CD4-positive, CD25-positive, alpha-beta regulatory T cell (primary cell): ENCODE data around the gene RCL1. TPM values are rescaled to one million over a fixed set of nuclear protein-coding genes. Genes with fewer than 3 reads are reported as not detected.

ENCODE experiments used
- ATAC-seq, 2 donors: fragments of 150-1000 bp; cut with Tn5 transposase; one replicate each; pipeline ENCODE4 v1.10.0; 2021; ENCODE audit warnings: low read depth in 2 of 2, moderate number of reproducible peaks in 2 of 2, moderate library complexity in 1 of 2
- DNase-seq, 3 donors: peaks; one replicate each; pipeline versions ENCODE4 v3.0.0 to v3.0.0-alpha.2; 2012 to 2022; ENCODE audit warnings: mixed read lengths in 1 of 3
- H3K27ac ChIP-seq: one replicate; pipeline ENCODE4 v1.7.0; 2013; ENCODE audit warnings: mild to moderate bottlenecking, low read length; ENCODE audit not compliant: insufficient read depth, poor library complexity, severe bottlenecking
- H3K27me3 ChIP-seq: one replicate; pipeline ENCODE4 v1.7.0; 2013; ENCODE audit warnings: low read length; ENCODE audit not compliant: control insufficient read depth, insufficient read depth
- H3K36me3 ChIP-seq: one replicate; pipeline ENCODE4 v1.7.0; 2013; ENCODE audit warnings: mild to moderate bottlenecking, low read length, moderate library complexity; ENCODE audit not compliant: control insufficient read depth, insufficient read depth
- H3K4me1 ChIP-seq: 2 replicates; pipeline ENCODE4 v1.7.0; 2013; ENCODE audit warnings: mild to moderate bottlenecking, low read length; ENCODE audit not compliant: insufficient read depth, control insufficient read depth, poor library complexity, severe bottlenecking
- H3K4me3 ChIP-seq: one replicate; pipeline ENCODE4 v1.7.0; 2013; ENCODE audit warnings: low read depth, mild to moderate bottlenecking, low read length, moderate library complexity
- H3K9me3 ChIP-seq, 2 experiments: 1 replicate in 1 of 2; 2 replicates in 1 of 2; pipeline ENCODE4 v1.7.0; 2013; ENCODE audit warnings: low read length in 2 of 2, mild to moderate bottlenecking in 1 of 2, moderate library complexity in 1 of 2; ENCODE audit not compliant: control insufficient read depth in 2 of 2
- H3K27ac Mint-ChIP-seq, 3 donors: one replicate each; pipeline ENCODE4 v1.8.0; 2020 to 2022; ENCODE audit warnings: mild to moderate bottlenecking in 3 of 3, mixed read lengths in 3 of 3, moderate library complexity in 2 of 3
- H3K27me3 Mint-ChIP-seq: one replicate; pipeline ENCODE4 v1.8.0; 2022; ENCODE audit warnings: mild to moderate bottlenecking, mixed read lengths
- H3K36me3 Mint-ChIP-seq: one replicate; pipeline ENCODE4 v1.8.0; 2020; ENCODE audit warnings: mixed read lengths
- H3K4me1 Mint-ChIP-seq, 4 donors: one replicate each; pipeline ENCODE4 v1.8.0; 2020 to 2022; ENCODE audit warnings: mixed read lengths in 4 of 4, mild to moderate bottlenecking in 1 of 4
- H3K4me3 Mint-ChIP-seq, 4 donors: one replicate each; pipeline ENCODE4 v1.8.0; 2020 to 2022; ENCODE audit warnings: mild to moderate bottlenecking in 4 of 4, mixed read lengths in 4 of 4, moderate library complexity in 3 of 4
- H3K9me3 Mint-ChIP-seq, 7 donors: one replicate each; pipeline ENCODE4 v1.8.0; 2020 to 2022; ENCODE audit warnings: mixed read lengths in 7 of 7, mild to moderate bottlenecking in 3 of 7, moderate library complexity in 2 of 7
- polyA plus RNA-seq, 4 donors: library from polyadenylated mRNA; unstranded; fragments of 300-500 nt; fragmentation: Illumina TruSeq; gene quantifications; one replicate each; pipeline ENCODE4 v1.2.3, GENCODE V29; 2021
- total RNA-seq: library from RNA; stranded (reverse); gene quantifications from one replicate; pipeline ENCODE4 v1.2.3, GENCODE V29; 2022

RCL1 gene
- total and polyA plus RNA-seq, 5 donors from 2014 or later, result 13.3 to 27.9 (median 15.4) TPM

GRCh38 chr9:4804531-4805016, 11.8 kb downstream of the RCL1 start:
- Histone ChIP-seq H3K4me3 (no peak overlapping the region), H3K36me3 (no peaks in the 10 kb centered on the region), H3K27me3 (no peaks in the 10 kb centered on the region), H3K27ac (no peak overlapping the region), H3K4me1 (no peaks in the 10 kb centered on the region), H3K9me3 (peaks cover 6 to 10% of the 10 kb centered on the region in 2 experiments)
- Mint-ChIP-seq H3K27ac (no peak overlapping the region), H3K4me3 (no peak overlapping the region), H3K9me3 (peaks cover 2 to 26% (median 5%) of the 10 kb centered on the region in 7 donors), H3K4me1 (peaks cover 14 to 44% (median 19%) of the 10 kb centered on the region in 4 donors), H3K36me3 (peaks cover 37% of the 10 kb centered on the region), H3K27me3 (no peaks in the 10 kb centered on the region)
- ATAC-seq (no peak), DNase-seq (no peak)

DNA sequence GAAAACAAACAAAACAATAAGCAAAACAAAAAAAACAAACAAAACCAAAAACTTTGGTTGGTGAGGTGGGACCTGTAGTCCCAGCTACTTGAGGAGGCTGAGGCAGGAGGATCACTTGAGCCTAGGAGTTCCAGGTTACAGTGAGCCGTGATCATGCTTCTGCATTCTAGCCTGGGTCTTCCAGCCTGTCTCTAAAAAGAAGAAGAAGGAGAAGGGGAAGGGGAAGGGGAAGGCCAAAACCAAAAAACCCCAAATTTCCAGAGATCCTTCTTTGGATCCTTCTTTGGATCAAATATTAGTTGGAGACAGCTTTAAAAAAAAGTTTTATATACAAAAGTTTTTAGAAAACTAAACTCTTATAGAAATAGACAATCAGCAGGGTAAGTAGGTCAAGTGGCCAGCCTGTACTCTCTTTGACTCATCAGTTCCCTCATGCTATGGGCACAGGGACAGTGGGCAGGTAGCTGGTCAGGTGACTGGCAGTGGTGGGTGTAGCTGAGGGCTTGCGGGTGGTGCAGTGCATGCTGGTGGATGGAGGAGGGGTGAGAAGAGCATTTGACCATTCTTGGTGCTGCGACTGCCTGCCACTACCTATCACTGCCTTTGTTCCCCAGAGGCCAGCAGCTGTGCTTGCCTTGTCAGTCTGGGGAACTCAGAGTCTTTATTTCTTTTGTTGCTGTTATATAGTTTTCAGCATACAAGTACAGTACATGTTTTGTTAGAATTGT, 12.6 kb downstream of the RCL1 start:
- peaks cover 37% of the 10 kb centered on the region for H3K36me3 Mint-ChIP-seq
- ATAC-seq (no peak), DNase-seq (no peak)
- Histone ChIP-seq H3K27ac (no peak overlapping the region), H3K4me1 (no peaks in the 10 kb centered on the region), H3K27me3 (no peaks in the 10 kb centered on the region), H3K4me3 (no peak overlapping the region), H3K9me3 (peaks cover 6 to 10% of the 10 kb centered on the region in 2 experiments), H3K36me3 (no peaks in the 10 kb centered on the region)
- H3K4me3 Mint-ChIP-seq, result peak overlapping the region in 1 of 4 donors; percentile 41
- no peaks in the 10 kb centered on the region for H3K27me3 Mint-ChIP-seq
- H3K27ac Mint-ChIP-seq, result no peak overlapping the region
- peaks cover 2 to 26% (median 5%) of the 10 kb centered on the region in 7 donors for H3K9me3 Mint-ChIP-seq
- peaks cover 18 to 42% (median 23%) of the 10 kb centered on the region in 4 donors for H3K4me1 Mint-ChIP-seq

- no peak for DNase-seq
- Mint-ChIP-seq H3K4me1 (peaks cover 45 to 66% (median 57%) of the 10 kb centered on the region in 4 donors), H3K9me3 (peaks cover under 1 to 28% (median 5%) of the 10 kb centered on the region in 7 donors), H3K4me3 (no peak overlapping the region), H3K27ac (no peak overlapping the region), H3K36me3 (peaks cover 38% of the 10 kb centered on the region), H3K27me3 (no peaks in the 10 kb centered on the region)
- Histone ChIP-seq H3K4me3 (no peak overlapping the region), H3K9me3 (peaks cover 6 to 10% of the 10 kb centered on the region in 2 experiments), H3K36me3 (no peaks in the 10 kb centered on the region), H3K4me1 (no peaks in the 10 kb centered on the region), H3K27ac (no peak overlapping the region), H3K27me3 (no peaks in the 10 kb centered on the region)
- no peak for ATAC-seq
These were observed 17.8 kb downstream of the RCL1 start for GRCh38 chr9:4810565-4810964.

- no peaks in the 10 kb centered on the region for H3K27me3 Mint-ChIP-seq
- peaks cover 45 to 73% (median 61%) of the 10 kb centered on the region in 4 donors for H3K4me1 Mint-ChIP-seq
- DNase-seq (no peak), ATAC-seq (no peak)
- Histone ChIP-seq H3K36me3 (no peaks in the 10 kb centered on the region), H3K4me1 (no peaks in the 10 kb centered on the region), H3K27ac (no peak overlapping the region), H3K4me3 (no peak overlapping the region), H3K9me3 (peaks cover 3 to 4% of the 10 kb centered on the region in 2 experiments), H3K27me3 (no peaks in the 10 kb centered on the region)
- no peak overlapping the region for H3K27ac Mint-ChIP-seq
- peaks cover 27% of the 10 kb centered on the region for H3K36me3 Mint-ChIP-seq
- H3K4me3 Mint-ChIP-seq, result no peak overlapping the region
- peaks cover 0 to 16% (median 2%) of the 10 kb centered on the region in 7 donors for H3K9me3 Mint-ChIP-seq
These were observed 19.1 kb downstream of the RCL1 start for GRCh38 chr9:4811824-4812223.

- no peak overlapping the region for H3K4me3 Mint-ChIP-seq
- H3K4me3 ChIP-seq, result no peak overlapping the region
- peaks cover 0 to 9% (median under 1%) of the 10 kb centered on the region in 7 donors for H3K9me3 Mint-ChIP-seq
- H3K36me3 ChIP-seq, result no peaks in the 10 kb centered on the region
- no peaks in the 10 kb centered on the region for H3K27me3 Mint-ChIP-seq
- no peaks in the 10 kb centered on the region for H3K9me3 ChIP-seq
- H3K27me3 ChIP-seq, result no peaks in the 10 kb centered on the region
- H3K4me1 ChIP-seq, result no peaks in the 10 kb centered on the region
- H3K27ac ChIP-seq, result no peak overlapping the region
- H3K4me1 Mint-ChIP-seq, result peaks cover 45 to 69% (median 58%) of the 10 kb centered on the region in 4 donors
- no peak for ATAC-seq
- no peak overlapping the region for H3K27ac Mint-ChIP-seq
- no peak for DNase-seq
- peaks cover 21% of the 10 kb centered on the region for H3K36me3 Mint-ChIP-seq
These were observed 20.1 kb downstream of the RCL1 start for GRCh38 chr9:4812858-4813257.

DNA sequence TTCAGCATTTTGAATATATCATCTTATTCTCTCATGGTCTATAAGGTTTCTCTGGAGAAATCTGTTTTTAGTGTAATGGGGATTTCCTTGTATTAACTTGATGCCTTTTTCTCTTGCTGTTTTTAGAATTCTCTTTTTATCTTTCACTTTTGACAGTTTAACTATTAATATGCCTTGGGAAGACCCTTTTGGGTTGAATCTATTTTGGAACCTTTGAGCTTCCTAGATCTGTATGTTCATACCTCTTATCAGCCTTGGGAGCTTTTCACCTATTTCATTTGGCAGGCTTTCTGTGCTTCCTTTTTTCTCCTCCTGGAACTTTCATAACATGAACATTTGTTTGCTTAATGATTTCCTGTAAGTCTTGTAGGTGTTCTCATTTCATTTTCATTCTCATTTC, 22.2 kb downstream of the RCL1 start:
- DNase-seq, result no peak
- H3K4me3 ChIP-seq, result no peak overlapping the region
- Mint-ChIP-seq H3K9me3 (peaks cover 0 to 7% (median 0%) of the 10 kb centered on the region in 7 donors), H3K27ac (no peak overlapping the region), H3K27me3 (no peaks in the 10 kb centered on the region), H3K4me3 (no peak overlapping the region), H3K4me1 (peaks cover 37 to 49% (median 46%) of the 10 kb centered on the region in 4 donors), H3K36me3 (peaks cover 12% of the 10 kb centered on the region)
- H3K9me3 ChIP-seq, result no peaks in the 10 kb centered on the region
- H3K36me3 ChIP-seq, result no peaks in the 10 kb centered on the region
- no peak overlapping the region for H3K27ac ChIP-seq
- no peak for ATAC-seq
- H3K27me3 ChIP-seq, result no peaks in the 10 kb centered on the region
- H3K4me1 ChIP-seq, result no peaks in the 10 kb centered on the region

DNA sequence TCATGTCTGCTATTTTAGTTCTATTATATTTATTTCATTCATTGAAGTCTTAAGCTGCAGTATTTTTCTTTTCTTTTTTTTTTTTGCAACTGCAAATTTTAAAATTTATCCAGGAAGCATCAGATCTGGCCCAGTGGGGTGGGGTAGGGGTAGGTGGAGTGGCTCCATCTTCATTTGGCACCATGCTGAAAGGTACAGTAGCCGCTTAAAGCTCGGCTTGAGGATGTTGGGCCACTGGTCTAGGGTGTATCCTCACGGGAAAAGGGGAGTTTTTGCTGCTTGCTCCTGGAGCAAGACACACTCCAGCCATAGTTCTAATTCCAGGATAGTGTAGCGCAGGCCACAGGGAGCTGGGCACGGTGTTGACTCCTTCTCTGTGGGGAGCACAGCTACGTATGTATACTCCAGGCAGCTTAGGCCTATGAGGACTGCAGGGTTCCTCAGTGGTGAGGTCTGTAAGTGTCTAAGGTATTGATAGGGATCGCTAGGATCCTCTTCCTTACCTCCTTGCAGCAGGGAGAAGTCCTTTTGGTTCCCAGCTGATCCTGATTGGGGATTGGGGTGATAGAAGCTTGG, 22.7 kb downstream of the RCL1 start:
- Histone ChIP-seq H3K9me3 (no peaks in the 10 kb centered on the region), H3K4me1 (no peaks in the 10 kb centered on the region), H3K4me3 (no peak overlapping the region), H3K27me3 (no peaks in the 10 kb centered on the region), H3K27ac (no peak overlapping the region), H3K36me3 (no peaks in the 10 kb centered on the region)
- ATAC-seq, result no peak
- Mint-ChIP-seq H3K27ac (peak overlapping the region in 1 of 3 donors; percentile 39), H3K9me3 (peaks cover 0 to 7% (median 0%) of the 10 kb centered on the region in 7 donors), H3K36me3 (peaks cover 11% of the 10 kb centered on the region), H3K4me1 (peaks cover 36 to 50% (median 43%) of the 10 kb centered on the region in 4 donors), H3K4me3 (peak overlapping the region in 1 of 4 donors; percentile 28), H3K27me3 (no peaks in the 10 kb centered on the region)
- DNase-seq, result no peak
